Dedifferentiated amniotic fluid mesenchymal stem cell (primary cell): Measurements from ENCODE around the gene MANBA.
"Not testable (repeated sequence)": the region's sequence is repeated elsewhere in the genome, so short reads cannot be mapped to it uniquely, and the experiment has no call there.

ENCODE experiments used
- DNase-seq: peaks from one replicate; pipeline ENCODE4 v3.0.0-alpha.2; 2016; ENCODE audit errors: extremely low spot score

MANBA gene

DNA sequence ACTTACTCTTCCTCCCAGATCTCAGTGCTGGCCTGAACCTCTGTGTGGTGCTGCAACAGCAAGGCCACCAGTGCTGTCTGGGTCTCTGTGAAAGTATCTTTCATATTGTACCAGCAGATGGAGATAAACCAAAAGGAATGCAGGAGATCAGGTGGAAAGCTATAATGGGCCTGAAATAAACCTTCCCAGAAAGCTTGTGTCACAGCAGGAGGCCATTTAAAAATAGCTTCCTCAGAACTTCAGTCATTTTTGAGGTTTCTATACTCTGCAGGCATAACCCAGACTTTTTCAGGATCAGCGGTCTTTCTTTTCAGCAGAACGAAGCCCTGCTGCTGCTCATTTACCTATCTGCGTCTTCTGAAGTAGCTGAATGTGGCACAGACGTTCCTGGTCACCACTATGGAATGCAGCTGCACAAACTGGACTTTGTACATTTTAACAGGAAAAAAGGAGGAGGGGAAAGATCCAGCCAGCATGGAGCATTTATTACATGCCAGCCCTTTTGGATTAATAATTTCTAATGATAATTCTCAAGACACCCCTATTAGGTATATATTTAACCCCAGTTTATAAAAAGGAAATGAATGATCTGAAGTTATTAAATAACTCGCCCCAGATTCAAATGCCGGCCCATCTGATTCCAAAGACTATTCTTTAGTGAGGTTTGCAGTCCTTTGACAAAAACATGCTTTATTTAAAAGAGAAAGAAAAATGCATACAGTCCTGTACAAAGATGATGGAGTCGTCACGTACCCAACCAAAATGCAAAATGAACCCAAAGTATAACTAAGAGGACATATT lies 139.9 kb downstream of the MANBA start:
- DNase-seq = peak; percentile 58

DNA sequence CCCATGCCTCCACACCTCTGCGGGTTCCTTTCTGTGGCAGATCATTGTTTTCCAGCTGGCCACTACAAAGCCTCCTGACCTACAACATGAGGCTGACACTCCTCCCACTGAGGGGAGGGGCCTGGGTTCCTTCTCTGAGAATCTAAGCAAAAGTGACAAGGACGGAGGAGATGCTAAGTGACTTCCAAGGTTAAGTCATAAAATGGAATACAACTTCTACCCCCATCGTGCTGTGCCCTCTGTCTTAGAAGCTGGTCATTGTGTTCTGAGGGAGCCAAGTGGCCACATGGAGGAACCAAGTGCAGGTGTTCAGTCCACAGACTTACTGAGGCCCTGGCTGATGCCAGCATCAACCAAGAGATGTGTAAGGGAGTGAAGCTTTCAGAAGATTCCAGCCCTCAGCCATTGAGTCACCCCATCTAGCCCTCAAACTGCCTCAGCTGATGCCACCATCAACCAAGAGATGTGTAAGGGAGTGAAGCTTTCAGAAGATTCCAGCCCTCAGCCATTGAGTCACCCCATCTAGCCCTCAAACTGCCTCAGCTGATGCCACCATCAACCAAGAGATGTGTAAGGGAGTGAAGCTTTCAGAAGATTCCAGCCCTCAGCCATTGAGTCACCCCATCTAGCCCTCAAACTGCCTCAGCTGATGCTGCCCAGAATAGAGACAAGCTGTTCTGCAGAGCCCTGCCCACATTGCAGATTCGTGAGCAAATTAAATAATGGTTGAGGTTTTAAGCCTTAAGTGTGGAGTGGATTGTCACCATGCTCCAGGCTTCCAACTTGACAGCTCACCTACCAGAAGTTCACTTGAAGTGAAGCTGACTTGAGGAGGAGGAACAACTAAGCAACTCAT lies 140.8 kb downstream of the MANBA start:
- DNase-seq = not testable (repeated sequence)

DNA sequence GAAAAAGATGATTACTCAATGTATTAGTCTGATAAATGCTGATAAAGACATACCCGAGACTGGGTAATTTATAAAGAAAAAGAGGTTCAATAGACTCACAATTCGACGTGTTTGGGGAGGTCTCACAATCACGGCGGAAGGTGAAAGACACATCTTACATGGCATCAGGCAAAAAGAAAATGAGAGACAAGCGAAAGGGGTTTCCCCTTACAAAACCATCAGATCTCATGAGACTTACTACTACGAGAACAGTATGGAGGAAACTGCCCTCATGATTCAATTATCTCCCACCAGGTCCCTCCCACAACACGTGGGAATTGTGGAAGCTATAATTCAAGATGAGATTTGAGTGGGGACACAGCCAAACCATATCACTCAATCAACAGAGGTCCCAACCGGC lies 141.7 kb downstream of the MANBA start:
- not testable (repeated sequence) for DNase-seq

DNA sequence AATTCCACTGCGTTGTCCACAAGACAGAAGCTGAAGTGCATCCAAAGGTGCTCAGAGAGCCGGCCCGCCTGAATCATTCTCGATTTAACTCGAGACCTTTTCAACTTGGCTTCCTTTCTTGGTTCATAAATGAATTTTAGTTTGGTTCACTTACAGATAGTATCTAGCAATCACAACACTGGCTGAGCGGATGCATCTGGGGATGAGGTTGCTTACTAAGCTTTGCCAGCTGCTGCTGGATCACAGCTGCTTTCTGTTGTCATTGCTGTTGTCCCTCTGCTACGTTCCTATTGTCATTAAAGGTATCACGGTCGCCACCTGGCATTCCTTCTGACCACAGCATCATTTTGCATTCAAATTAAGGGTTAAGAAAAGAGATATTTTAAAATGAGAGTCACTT lies 144.1 kb downstream of the MANBA start:
- no peak for DNase-seq

DNA sequence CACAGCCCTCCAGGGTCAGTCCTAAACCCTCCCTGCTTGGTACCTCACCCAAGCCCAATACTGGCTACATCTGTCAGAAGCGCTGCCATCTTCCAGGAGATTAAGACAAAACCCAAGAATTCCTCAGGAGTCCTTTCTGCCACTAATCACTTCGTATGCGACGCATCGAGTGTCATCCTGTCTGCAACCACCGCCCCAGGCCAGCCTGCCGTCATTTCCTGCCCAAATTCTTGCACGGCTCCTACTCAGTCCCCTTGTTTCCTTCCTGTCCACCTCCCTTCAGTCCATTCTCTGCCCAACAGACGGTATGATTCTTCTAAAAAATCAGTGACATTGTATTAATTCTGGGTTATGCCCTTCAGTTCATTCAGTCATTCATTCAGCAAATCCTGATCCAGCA lies 146.0 kb downstream of the MANBA start:
- DNase-seq = no peak

DNA sequence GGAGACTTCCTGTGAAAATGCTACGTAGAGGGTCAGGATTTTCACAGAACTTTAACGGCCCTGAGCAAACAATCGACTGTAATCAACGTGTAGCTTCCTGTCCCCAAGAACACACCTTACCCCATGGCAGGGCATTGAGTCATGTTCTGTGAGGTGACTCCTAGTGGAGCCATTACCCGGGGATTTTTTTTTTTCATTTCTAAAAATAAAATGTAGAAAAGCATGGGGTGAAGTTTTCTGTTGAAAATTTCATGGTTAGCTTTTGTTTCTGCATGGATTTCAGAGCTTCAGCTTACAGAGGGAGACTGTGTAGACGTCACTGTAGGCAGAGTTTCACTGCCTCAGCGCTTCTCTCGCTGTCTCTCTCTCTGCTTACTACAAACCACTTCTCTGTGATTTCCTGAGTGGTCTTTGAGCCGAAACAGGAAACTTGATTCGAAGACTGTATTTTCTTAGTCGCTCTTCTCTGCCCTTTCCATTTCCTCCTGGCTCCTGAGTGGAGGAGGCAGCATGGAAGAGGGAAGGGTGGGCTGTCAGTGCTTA lies 147.9 kb downstream of the MANBA start:
- no peak for DNase-seq

DNA sequence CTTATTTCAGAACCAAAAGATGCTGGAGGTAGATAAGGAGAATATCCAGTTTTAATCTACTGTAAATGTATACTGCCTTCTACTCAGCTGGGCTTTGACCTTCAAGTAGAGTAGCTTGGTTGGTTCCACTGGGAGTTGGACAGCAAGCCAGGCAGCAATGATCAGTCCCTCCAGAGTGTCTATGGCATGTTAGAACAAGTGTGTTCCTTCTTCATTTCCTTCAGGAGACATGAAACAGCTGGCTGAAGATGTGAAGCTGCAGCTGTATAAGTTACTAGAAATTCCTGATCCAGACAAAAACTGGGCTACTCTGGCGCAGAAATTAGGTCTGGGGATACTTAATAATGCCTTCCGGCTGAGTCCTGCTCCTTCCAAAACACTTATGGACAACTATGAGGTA lies 148.6 kb downstream of the MANBA start:
- DNase-seq = no peak

DNA sequence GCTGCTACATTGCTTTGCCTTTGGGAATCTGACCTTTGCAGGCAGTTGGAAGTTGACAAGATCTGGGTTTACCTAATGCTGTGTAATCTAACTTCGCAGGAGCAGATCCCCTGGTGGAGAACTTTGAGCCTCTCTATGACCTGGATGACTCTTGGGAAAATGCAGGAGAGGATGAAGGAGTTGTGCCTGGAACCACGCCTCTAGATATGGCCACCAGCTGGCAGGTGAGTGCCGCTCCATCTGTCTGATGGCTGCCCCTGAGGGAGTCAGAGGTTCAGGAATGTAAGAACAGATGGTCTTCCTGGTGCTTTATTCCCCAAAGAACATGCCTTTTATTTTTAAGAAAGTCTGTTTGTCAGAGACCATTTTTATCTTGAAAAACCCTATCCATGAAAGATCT lies 150.3 kb downstream of the MANBA start:
- DNase-seq = no peak

DNA sequence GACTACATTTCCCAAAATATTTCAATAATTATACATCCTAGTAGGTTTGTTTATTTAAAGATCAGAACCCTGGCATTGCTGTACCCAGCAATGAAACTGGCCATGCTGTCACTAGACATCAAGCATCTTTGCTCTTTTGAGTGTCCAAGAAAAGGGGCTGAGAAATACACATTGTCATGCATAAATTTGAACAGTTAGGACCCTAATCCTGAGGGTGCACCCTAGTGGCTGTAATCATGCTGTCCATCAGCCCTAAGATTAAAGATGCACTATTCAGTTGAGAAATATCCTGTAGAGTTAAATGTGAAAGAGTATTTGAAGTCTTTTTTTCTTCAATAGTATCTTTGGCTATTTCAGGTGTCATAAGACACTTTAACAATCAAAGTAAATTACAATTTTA lies 150.8 kb downstream of the MANBA start:
- DNase-seq = no peak

DNA sequence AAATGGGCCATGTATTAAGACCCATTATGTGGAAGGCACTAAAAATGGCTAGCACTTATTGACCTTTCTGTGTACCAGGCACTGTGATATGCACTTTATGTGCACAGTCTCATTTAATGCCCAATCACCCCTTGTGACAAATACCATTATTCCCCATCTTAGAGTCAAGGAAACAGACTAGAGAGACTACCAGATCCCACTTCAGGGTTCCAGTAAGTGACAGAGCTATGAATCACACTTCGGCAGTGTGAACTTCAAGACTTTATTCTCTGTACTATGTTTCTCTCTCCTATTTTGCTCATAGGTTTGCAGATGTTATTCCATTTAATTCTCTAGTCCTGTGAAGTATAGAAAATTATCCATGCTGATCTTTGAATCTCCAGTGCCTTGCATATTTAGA lies 152.6 kb downstream of the MANBA start:
- DNase-seq = no peak

DNA sequence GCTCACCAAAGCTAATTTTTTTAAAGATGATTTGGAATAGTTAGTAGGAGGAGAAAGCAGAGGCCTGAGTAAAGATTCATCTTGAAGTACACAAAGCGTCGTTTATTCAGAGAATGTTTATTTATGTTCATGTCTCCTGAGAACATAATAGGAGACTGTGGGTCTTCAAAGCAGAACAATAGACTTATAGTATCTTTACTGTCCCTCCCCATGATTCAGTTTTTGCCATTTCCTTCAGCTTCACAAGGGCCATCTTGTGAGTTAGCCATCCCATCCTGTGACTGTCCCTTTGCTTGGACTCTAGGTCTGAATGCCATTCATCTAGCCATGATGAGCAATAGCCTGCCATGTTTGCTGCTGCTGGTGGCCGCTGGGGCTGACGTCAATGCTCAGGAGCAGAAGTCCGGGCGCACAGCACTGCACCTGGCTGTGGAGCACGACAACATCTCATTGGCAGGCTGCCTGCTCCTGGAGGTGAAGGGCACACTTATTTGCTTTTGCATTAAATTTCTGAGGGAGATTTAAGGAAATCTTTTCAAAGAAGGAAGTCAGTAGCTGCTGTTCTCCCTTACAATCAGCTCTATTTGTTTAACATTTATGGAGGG lies 153.8 kb downstream of the MANBA start:
- DNase-seq = no peak

DNA sequence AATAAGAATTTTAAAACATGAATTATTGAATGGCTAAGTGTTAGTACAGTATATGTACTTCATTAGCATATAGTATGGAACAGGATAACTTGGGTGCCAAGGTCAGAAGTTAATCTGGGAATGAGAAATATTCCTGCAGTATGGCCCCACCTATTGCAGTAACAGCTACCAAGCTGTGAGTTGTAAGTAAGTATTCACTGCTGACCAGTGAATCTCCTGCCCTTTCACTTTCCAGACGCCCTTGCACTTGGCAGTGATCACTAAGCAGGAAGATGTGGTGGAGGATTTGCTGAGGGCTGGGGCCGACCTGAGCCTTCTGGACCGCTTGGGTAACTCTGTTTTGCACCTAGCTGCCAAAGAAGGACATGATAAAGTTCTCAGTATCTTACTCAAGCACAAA lies 154.5 kb downstream of the MANBA start:
- DNase-seq = no peak

DNA sequence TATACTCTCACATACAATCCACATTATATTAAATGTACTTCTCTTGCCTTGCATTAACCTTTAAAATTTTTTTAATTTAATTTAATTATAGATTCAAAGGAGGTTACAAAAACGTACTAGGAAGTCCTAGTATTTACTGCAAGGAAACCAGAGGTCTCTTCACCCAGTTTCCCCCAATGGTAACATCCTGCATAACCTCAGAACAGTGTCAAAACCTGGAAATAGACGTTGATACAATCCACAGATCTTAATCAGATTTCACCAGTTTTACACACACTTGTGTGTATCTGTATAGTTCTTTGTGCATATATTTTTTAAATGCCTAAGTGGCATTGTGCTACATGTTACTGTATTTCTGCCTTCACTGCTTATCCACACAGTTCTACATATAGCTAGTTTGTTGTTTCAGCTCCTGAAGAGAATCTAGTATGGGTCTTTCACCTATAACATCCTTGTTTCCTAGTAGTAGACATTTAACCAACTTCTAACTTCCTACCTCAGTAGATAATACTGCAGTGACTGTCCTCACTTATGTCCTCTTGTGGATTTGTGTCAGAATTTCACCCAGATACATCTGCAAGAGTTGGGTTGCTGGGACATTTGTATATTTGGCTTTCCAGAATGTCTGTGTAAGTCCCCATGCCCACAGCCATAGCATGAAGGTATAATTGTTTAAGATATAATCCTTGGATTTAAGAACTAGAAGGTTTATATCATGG lies 156.4 kb downstream of the MANBA start:
- DNase-seq = no peak

DNA sequence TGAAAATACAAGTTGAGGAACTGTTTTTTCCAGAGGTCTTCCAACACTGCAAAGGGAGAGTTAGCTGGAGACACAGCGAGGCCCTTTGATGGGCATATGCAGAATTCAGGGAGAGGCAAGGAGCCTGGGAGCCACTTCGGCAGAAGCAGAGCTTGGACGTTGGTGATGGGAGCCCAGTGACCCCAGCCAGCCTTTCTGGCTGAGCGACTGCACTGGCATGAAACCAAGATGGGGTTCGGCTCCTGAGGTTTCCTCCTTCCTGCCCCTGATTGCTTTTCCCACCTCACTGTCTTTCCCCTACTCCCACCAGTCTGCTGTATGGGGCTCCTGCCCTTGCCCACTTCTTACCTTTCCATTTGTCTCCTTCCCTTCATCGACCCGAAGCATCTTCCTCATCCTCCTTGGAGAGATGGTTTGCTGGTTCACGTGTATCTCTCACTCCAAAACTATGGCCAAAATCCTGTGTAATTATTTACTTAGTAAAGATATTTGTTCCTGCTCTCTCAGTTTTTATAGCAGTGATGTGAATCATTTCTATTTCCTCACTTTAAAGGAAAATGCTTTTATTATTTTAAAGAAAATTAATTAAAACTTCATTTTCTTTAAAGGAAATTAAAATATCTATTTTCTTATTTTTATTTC lies 159.1 kb downstream of the MANBA start:
- no peak for DNase-seq

DNA sequence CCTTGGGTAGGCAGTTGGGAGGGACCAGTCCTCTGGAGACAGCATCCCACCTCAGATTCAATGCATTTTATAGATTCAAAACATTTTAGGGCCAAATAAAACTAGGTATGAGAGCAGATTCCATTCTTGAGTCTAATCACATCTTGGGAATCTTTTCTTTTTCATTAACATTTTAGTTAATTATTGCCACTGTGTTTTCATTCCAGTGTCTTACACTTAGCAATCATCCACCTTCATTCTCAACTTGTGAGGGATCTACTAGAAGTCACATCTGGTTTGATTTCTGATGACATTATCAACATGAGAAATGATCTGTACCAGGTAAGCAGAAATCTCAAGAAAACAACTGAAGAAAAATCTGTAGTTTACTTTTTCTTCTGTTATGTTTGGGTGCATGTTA lies 160.1 kb downstream of the MANBA start:
- DNase-seq = no peak

DNA sequence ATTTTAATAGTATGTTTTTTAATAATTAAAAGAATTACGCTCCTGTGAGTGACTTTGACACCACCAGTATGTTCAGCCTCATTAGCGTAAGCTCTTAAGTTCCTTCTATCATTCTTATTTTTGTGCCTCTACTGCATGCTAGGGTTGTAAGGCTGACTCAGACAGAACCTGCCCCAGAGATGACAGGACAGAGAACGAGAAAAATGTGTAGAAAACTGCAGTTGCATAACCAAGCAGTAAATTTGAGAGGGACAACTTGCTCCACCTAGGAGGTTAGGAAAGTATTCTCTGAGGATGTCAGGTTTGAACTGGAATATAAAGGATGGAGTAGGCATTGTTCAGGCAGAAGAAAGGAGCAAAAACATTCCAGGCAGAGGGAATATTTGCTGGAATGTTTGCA lies 160.9 kb downstream of the MANBA start:
- no peak for DNase-seq

DNA sequence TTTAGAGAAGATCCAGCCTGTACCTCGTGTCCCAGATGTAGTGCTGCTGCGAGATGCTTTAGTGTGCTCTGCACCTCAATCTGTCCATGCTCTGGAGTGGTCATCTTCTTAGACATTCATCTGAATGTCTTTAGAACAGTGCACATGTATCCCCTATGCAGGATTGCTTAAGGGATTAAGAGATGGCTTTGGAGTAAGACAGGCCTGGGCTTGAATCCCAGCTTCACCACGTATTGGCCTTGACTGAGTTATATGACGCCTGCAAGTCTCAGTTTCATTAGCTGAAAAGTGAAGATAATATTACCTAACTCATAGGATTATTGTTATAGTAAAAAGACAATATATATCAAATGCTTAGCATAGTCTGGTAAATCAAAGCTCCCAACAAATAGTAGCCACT lies 161.3 kb downstream of the MANBA start:
- DNase-seq = no peak

DNA sequence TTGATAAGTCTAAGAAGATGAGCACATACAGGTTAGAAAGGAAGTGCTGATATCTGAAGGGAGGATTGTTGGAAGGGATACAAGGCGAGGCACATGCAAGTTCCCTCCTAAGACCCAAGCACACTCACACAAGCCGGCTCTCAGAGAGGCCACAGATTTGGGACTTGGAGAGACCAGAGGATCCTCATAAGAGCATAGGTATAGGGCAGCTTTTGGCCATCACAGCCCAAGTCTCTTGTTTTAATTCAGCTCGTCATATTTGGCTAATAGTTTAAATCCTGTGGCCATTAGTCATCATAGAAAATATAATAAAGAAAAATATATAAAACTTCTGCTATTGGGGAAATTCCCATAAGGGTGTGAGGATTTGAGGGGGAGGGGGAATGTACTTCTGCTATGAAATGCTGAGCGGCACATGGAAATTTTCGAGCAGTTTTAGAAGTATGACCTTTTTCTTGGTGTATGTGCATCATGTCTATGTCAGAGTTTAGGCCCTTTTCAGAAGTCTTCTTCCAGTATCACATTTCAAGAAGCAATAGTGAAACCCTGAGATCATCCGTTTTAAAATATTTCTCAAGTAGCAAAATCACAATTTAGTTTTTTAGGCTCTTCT lies 161.9 kb downstream of the MANBA start:
- DNase-seq = peak; percentile 39

DNA sequence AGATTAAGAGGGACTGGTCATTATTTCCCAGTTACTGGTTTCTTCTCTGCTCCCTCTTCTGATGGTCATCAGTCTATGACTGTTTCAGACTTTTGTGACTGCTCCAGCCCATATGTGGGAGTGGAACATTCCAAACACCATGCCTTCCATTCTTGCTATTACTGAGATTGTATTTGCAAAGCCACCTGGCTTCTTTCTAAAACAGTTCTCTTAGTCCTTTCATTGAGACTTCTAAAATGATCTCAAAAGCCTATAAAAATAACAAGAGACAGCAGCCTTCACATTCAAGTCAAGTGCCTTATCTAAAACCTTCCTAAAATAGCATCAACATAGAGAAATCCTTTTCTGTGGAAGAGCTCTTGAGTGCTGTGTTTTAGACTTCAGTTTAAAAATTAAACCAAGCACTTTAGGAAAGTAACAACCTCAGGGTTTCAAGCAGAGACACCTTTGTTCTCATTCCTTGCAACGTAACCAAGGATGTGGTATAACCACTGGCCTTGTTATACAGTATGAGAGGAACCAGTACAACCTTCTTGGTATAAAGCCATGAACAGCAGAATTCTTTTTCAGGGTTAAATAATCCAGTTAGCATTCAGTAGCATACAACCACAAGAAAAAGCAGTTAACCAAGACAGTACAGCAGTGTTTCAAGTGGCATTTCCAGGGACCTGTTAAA lies 162.5 kb downstream of the MANBA start:
- DNase-seq = no peak

DNA sequence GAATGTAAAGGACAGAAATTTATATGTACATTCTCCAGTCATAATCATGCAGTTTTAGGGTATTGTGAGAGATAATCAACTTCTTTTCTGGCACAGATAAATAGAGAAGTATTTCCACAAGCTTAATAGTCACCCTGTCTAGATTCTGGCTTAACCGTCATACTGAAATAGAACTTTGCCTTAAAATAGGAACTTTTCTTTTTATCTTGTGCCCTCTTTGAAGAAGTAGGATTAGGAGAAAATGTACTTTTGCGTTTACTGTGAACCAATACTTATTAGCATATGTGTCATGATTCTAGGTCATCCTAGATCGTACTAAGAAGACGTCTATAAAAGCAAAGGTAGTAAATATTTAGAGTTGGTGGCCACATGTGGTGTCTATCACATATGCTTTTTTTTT lies 164.2 kb downstream of the MANBA start:
- DNase-seq = no peak
